Osteocyte (in vitro differentiated cells): ENCODE data around the gene NNT. TPM values are rescaled to one million over a fixed set of nuclear protein-coding genes. Genes with fewer than 3 reads are reported as not detected.
"Not testable (repeated sequence)": the region's sequence is repeated elsewhere in the genome, so short reads cannot be mapped to it uniquely, and the experiment has no call there.

ENCODE experiments used
- DNase-seq: peaks from one replicate; pipeline ENCODE4 v3.0.0; 2021; ENCODE audit warnings: mixed read lengths; ENCODE audit not compliant: unreplicated experiment; ENCODE audit errors: extremely low spot score
- H3K27ac Mint-ChIP-seq: one replicate; pipeline ENCODE4 v1.8.0; 2021; ENCODE audit warnings: mild to moderate bottlenecking, mixed read lengths; ENCODE audit not compliant: unreplicated experiment
- H3K27me3 Mint-ChIP-seq: one replicate; pipeline ENCODE4 v1.8.0; 2021; ENCODE audit warnings: mixed read lengths; ENCODE audit not compliant: unreplicated experiment
- H3K36me3 Mint-ChIP-seq: one replicate; pipeline ENCODE4 v1.8.0; 2021; ENCODE audit warnings: mixed read lengths; ENCODE audit not compliant: unreplicated experiment
- H3K4me1 Mint-ChIP-seq: one replicate; pipeline ENCODE4 v1.8.0; 2021; ENCODE audit warnings: mixed read lengths; ENCODE audit not compliant: unreplicated experiment
- H3K4me3 Mint-ChIP-seq: one replicate; pipeline ENCODE4 v1.8.0; 2021; ENCODE audit warnings: mild to moderate bottlenecking, moderate library complexity, mixed read lengths; ENCODE audit not compliant: unreplicated experiment
- H3K9me3 Mint-ChIP-seq: one replicate; pipeline ENCODE4 v1.8.0; 2021; ENCODE audit warnings: mixed read lengths; ENCODE audit not compliant: unreplicated experiment
- total RNA-seq: library from RNA; stranded (reverse); gene quantifications from 2 replicates; pipeline ENCODE4 v1.2.1, GENCODE V29; 2021
- TF ChIP-seq, protein P1 (sequence below): fragments of 200-600 bp; sonication (generic); IDR thresholded peaks from 2 replicates; pipeline ENCODE4 v1.5.0; 2021; ENCODE audit warnings: antibody characterized with exemption, mild to moderate bottlenecking, moderate library complexity

NNT gene
- total RNA-seq, 1 donor from 2014 or later: 107 TPM

DNA sequence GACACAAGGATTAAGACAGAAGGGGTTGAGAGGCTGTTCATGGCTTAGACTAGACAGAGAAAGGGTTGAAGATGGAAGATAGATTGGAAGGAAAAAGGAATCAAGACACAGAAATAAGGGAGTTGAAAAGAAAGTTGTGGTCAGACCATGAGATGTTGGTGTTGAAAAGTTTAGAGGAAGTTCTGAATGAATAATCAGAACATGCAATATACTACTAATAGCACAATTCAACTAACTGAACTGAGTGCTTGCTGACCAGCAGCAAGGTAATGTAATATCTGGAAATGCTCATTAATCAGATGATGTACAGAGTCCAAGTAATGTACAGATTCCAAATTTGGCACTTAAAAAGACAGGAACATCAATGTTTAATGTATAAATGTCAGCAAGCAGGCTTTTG, 10.6 kb upstream of the NNT start:
- no peak overlapping the region for H3K27ac Mint-ChIP-seq
- no peaks in the 10 kb centered on the region for H3K36me3 Mint-ChIP-seq
- H3K27me3 Mint-ChIP-seq: no peaks in the 10 kb centered on the region
- DNase-seq: no peak
- TF ChIP-seq, protein P1, sequence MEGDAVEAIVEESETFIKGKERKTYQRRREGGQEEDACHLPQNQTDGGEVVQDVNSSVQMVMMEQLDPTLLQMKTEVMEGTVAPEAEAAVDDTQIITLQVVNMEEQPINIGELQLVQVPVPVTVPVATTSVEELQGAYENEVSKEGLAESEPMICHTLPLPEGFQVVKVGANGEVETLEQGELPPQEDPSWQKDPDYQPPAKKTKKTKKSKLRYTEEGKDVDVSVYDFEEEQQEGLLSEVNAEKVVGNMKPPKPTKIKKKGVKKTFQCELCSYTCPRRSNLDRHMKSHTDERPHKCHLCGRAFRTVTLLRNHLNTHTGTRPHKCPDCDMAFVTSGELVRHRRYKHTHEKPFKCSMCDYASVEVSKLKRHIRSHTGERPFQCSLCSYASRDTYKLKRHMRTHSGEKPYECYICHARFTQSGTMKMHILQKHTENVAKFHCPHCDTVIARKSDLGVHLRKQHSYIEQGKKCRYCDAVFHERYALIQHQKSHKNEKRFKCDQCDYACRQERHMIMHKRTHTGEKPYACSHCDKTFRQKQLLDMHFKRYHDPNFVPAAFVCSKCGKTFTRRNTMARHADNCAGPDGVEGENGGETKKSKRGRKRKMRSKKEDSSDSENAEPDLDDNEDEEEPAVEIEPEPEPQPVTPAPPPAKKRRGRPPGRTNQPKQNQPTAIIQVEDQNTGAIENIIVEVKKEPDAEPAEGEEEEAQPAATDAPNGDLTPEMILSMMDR: no peak
- no peaks in the 10 kb centered on the region for H3K9me3 Mint-ChIP-seq
- no peaks in the 10 kb centered on the region for H3K4me1 Mint-ChIP-seq
- H3K4me3 Mint-ChIP-seq: no peak overlapping the region

DNA sequence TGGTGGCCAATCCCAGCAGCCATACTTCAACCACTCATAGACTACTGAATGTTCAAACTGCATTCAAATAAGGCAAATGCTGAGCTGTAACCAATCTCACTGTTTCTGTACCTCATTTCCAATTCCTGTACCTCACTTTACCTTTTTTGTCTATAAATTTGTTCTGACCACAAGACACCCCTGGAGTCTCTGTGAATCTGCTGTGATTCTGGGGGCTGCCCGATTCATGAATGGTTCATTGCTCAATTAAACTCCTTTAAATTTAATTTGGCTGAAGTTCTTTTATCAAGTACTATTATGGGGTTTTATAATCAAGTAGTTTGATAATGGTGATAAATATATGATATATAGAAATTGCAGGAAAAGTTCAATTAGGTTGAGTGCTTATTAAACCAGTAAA, 4.1 kb upstream of the NNT start:
- H3K36me3 Mint-ChIP-seq, H3K4me3 Mint-ChIP-seq, H3K9me3 Mint-ChIP-seq, H3K27me3 Mint-ChIP-seq, H3K27ac Mint-ChIP-seq, DNase-seq: not testable (repeated sequence)
- H3K4me1 Mint-ChIP-seq: peaks cover 21% of the 10 kb centered on the region

DNA sequence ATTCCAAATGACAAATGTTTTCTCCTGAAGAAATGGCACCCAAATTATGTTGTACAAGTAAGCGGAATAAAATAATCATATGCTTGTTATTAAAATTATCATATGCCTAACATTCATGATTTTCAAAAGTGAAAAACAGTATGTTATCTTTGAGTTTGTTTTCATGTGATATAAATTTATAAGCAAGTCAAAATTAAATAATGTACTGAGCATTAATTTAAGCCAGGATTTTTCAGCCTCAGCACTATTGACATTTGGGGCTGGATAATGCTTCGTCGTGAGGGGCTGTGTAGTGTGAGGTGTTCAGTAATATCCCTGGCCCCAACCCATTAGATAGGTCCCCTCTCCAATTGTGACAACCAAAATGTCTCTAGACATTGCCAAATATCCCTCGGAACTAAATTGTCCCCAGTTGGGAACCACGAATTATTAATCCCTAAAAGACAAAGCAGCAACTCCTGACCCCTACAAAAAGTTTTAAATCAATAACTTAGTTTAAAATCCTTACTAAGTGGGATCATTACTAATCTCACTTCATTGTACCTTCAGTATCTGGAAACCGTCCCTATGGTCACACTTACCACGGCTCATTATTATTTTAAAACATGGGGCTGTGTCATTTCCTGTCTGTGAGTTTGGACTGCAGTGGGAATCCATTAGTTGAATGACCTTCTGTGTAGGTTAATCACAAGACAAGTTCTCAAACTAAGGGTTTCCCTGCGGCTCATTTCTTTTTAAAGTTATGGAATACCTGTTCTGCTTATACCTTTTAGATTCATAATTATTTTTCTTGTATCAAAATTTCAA, 1.3 kb upstream of the NNT start:
- no peaks in the 10 kb centered on the region for H3K9me3 Mint-ChIP-seq
- peaks cover 25% of the 10 kb centered on the region for H3K4me1 Mint-ChIP-seq
- TF ChIP-seq, protein P1: no peak
- H3K36me3 Mint-ChIP-seq: peaks cover 6% of the 10 kb centered on the region
- H3K27ac Mint-ChIP-seq: peak overlapping the region; percentile 92
- no peaks in the 10 kb centered on the region for H3K27me3 Mint-ChIP-seq
- DNase-seq: no peak
- H3K4me3 Mint-ChIP-seq: peak overlapping the region; percentile 93

DNA sequence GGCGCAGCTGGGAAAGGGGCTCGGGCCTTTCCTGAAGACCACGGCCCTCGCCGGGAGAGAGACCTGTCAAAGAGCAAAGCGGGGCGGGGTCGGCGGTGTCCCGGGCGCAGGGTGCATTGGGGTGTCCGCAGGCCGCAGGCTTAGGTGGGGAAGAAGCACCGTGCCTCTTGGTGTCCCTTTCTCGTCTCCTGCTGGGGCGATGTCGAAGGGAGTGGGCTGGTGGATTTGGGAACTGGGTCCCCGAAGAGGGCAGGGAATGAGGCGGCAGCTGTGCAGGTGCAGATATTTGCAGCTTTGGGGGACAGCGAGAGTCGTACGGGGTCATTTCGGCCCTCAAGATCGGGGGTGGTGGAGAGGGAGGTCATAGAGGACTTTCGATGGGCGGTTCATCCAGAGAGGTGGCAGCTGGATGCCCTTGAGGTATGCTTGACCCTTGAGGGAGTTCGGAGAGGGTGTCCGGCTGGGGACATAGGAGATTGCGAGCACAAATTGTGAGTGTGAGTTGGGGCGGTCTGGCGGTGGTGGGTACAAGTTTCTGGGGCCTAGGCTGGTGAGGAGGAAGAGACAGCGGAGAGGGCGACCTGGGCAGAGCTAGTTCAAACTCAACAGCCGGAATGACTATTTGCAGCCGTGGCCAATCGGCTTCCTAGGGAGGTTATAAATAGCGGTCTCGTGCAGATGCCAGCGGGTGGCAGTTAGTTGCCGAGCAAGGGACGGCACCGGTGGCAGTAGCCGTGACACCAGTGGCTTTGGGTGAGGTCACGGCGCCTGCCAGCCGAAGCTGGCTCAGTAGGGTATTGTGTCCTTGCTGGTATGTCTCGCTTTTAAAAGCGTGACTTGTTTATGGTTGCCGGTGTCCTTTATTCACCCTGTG, 601 bp downstream of the NNT start:
- Mint-ChIP-seq H3K4me3 (peak overlapping the region; percentile 93), H3K27ac (peak overlapping the region; percentile 92), H3K27me3 (no peaks in the 10 kb centered on the region), H3K4me1 (peaks cover 34% of the 10 kb centered on the region), H3K9me3 (no peaks in the 10 kb centered on the region), H3K36me3 (peaks cover 11% of the 10 kb centered on the region)
- DNase-seq: peak; percentile 87
- TF ChIP-seq, protein P1: no peak

DNA sequence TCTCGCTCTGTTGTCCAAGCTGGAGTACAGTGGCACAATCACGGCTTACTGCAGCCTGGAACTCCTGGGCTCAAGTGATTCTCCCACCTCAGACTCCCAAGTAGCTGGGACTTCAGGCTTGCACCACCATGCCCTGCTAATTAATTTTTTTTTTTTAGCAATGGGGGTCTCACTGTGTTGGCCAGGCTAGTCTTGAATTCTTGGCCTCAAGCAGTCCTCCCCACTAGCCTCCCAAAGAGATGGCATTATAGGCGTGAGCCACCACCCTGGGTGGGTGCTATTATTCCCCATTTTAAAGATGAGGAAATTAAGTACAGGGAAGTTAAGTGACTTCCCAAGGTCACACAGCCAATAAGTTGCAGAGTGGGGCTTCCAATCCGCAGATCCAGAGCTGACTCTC, 1.7 kb downstream of the NNT start:
- Mint-ChIP-seq H3K27ac (peak overlapping the region; percentile 92), H3K9me3 (no peaks in the 10 kb centered on the region), H3K4me3 (peak overlapping the region; percentile 93), H3K36me3 (peaks cover 18% of the 10 kb centered on the region), H3K27me3 (no peaks in the 10 kb centered on the region), H3K4me1 (peaks cover 34% of the 10 kb centered on the region)
- TF ChIP-seq, protein P1: no peak
- DNase-seq: no peak
